HEK293T (cell line): ENCODE results near the gene GMPPB.

Experiments
- CTCF ChIA-PET: fragments of 350-600 bp; formaldehyde crosslinking; extraction: SDS; loops from one replicate; lab custom pipeline; 2021; ENCODE audit warnings: antibody characterized with exemption, inconsistent platforms; lab: Yijun Ruan, JAX
- POLR2A ChIA-PET: fragments of 350-600 bp; formaldehyde crosslinking; extraction: SDS; loops from one replicate; lab custom pipeline; 2020; ENCODE audit warnings: antibody characterized with exemption, inconsistent platforms; lab: Yijun Ruan, JAX
- DNase-seq: peaks from one replicate; pipeline ENCODE4 v3.0.0; 2012; ENCODE audit warnings: mixed read lengths; ENCODE audit errors: extremely low spot score
- ARNT ChIP-seq: fragments of 450-650 bp; IDR thresholded peaks from 2 replicates; pipeline ENCODE4 v1.6.1; 2017; ENCODE audit warnings: mild to moderate bottlenecking
- BHLHE40 ChIP-seq: fragments of 450-650 bp; IDR thresholded peaks from 2 replicates; pipeline ENCODE4 v1.6.1; 2016; ENCODE audit warnings: mild to moderate bottlenecking, moderate library complexity, borderline replicate concordance
- CTBP1 ChIP-seq: fragments of 450-650 bp; IDR thresholded peaks from 2 replicates; pipeline ENCODE4 v1.6.1; 2016; ENCODE audit warnings: borderline replicate concordance
- ELF4 ChIP-seq: fragments of 450-650 bp; IDR thresholded peaks from 2 replicates; pipeline ENCODE4 v1.6.1; 2017; ENCODE audit warnings: antibody characterized with exemption
- FOXA1 ChIP-seq: fragments of 450-650 bp; IDR thresholded peaks from 2 replicates; pipeline ENCODE4 v1.6.1; 2016; ENCODE audit warnings: mild to moderate bottlenecking
- FOXK2 ChIP-seq: fragments of 450-650 bp; IDR thresholded peaks from 2 replicates; pipeline ENCODE4 v1.6.1; 2016; ENCODE audit warnings: mild to moderate bottlenecking
- FOXM1 ChIP-seq: fragments of 450-650 bp; IDR thresholded peaks from 2 replicates; pipeline ENCODE4 v1.6.1; 2017; ENCODE audit warnings: mild to moderate bottlenecking, borderline replicate concordance
- HDGF ChIP-seq: fragments of 450-650 bp; IDR thresholded peaks from 2 replicates; pipeline ENCODE4 v1.6.1; 2017; ENCODE audit warnings: antibody characterized with exemption, borderline replicate concordance
- L3MBTL2 ChIP-seq: fragments of 450-650 bp; conservative IDR thresholded peaks from 2 replicates; pipeline ENCODE4 v1.6.1; 2016; ENCODE audit warnings: mild to moderate bottlenecking
- LEF1 ChIP-seq: fragments of 450-650 bp; IDR thresholded peaks from 2 replicates; pipeline ENCODE4 v1.6.1; 2017; ENCODE audit warnings: mild to moderate bottlenecking, borderline replicate concordance
- NFRKB ChIP-seq: fragments of 450-650 bp; IDR thresholded peaks from 2 replicates; pipeline ENCODE4 v1.6.1; 2016; ENCODE audit warnings: mild to moderate bottlenecking, moderate library complexity
- SP1 ChIP-seq: fragments of 450-650 bp; IDR thresholded peaks from 2 replicates; pipeline ENCODE4 v1.6.1; 2017
- SUZ12 ChIP-seq: fragments of 450-650 bp; IDR thresholded peaks from 2 replicates; pipeline ENCODE4 v1.6.1; 2016; ENCODE audit warnings: mild to moderate bottlenecking
- TARDBP ChIP-seq: fragments of 450-650 bp; IDR thresholded peaks from 2 replicates; pipeline ENCODE4 v1.6.1; 2016
- ZNF384 ChIP-seq: fragments of 450-650 bp; IDR thresholded peaks from 2 replicates; pipeline ENCODE4 v1.6.1; 2016
- TF ChIP-seq, protein P1 (sequence below): fragments of 450-650 bp; IDR thresholded peaks from 2 replicates; pipeline ENCODE4 v1.6.1; 2016

GMPPB gene

DNA sequence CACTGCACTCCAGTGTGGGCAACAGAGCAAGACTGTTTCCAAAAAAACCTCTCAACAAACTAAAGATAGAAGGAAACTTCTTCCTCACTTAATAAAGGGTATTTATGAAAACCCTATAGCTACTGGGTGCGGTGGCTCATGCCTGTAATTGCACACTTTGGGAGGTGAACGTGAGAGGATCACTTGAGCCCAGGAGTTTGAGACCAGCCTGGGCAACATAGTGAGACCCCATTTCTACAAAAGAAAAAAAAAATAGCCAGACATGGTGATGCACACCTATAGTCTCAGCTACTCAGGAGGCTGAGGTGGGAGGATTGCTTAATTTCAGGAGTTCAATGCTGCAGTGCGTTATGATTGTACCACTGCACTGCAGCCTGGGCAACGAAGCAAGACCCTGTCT, 40.2 kb upstream of the GMPPB start:
- DNase-seq: no peak
- ChIA-PET POLR2A (no interaction called here), CTCF (interaction anchor here (0.6 kb wide), 1 partner anchor 10 kb away, joined by 10 read pairs; no protein-coding TSS in a partner anchor)
- TF ChIP-seq NFRKB: no peak
- no peak for TF ChIP-seq ZNF384
- no peak for TF ChIP-seq FOXK2
- no peak for TF ChIP-seq L3MBTL2
- TF ChIP-seq SUZ12: no peak
- no peak for TF ChIP-seq TARDBP
- no peak for TF ChIP-seq ELF4
- TF ChIP-seq SP1: no peak
- no peak for TF ChIP-seq CTBP1
- no peak for TF ChIP-seq ARNT
- TF ChIP-seq BHLHE40: no peak
- no peak for TF ChIP-seq FOXA1

DNA sequence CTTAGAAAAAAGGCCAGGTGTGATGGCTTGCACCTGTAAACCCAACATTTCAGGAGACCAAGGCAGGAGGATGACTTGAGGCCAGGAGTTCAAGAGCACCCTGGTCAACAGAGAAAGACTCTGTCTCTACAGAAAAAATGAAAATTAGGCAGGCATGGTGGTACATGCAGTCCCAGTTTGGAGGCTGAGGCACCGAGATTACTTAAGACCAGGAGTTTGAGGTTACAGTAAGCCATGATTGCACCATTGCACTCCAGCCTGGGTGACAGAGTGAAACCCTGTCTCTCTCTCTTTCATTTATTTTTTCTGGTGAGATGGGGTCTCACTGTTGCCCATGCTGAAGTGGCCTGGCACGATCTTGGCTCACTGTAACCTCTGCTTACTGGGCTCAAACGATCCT, 37.9 kb upstream of the GMPPB start:
- TF ChIP-seq CTBP1 (no peak), ZNF384 (no peak), FOXM1 (no peak), ELF4 (no peak), NFRKB (no peak), FOXA1 (no peak), HDGF (no peak), FOXK2 (no peak), ARNT (no peak), SUZ12 (no peak), L3MBTL2 (no peak), BHLHE40 (no peak), LEF1 (no peak), TARDBP (no peak), SP1 (no peak)
- TF ChIP-seq, protein P1, sequence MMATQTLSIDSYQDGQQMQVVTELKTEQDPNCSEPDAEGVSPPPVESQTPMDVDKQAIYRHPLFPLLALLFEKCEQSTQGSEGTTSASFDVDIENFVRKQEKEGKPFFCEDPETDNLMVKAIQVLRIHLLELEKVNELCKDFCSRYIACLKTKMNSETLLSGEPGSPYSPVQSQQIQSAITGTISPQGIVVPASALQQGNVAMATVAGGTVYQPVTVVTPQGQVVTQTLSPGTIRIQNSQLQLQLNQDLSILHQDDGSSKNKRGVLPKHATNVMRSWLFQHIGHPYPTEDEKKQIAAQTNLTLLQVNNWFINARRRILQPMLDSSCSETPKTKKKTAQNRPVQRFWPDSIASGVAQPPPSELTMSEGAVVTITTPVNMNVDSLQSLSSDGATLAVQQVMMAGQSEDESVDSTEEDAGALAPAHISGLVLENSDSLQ: no peak
- ChIA-PET CTCF (no interaction called here), POLR2A (no interaction called here)
- no peak for DNase-seq

DNA sequence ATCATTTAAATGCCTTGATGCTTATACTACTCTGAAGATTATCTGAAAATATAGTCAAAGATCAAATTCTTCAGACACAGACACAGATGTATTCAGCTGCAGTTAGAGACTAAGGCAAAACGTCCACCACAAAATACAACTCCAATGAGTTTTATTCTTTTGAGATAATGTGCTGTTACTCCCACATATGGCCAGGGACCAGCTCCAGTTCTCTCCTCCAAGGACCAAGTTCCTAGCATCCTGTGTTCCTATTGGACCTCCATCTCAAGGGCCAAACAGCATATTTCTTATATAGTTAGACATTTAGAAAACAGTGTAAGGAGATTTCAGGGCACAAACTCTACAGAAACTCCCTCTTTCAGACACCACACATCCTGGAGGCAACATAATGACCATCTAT, 35.5 kb upstream of the GMPPB start:
- no peak for TF ChIP-seq BHLHE40
- ChIA-PET CTCF (no interaction called here), POLR2A (no interaction called here)
- no peak for DNase-seq

DNA sequence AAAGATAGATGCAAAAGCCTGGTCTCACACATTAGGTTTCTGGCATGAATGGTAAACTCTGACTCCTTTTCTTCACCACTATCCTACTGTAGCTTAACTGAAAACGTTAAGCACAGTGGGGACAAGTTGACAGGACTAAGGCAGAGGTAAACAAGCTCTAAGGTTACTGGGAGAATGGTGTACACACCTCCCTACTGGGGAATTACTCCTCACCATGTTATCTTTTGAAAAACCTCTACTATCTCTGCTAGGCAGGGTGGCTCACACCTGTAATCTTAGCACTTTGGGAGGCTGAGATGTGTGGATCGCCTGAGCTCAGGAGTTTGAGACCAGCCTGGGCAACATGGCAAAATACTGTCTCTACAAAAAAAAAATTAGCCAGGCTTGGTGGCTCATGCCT, 33.4 kb upstream of the GMPPB start:
- TF ChIP-seq LEF1: no peak
- TF ChIP-seq ARNT: no peak
- no peak for TF ChIP-seq BHLHE40
- no peak for TF ChIP-seq FOXM1
- TF ChIP-seq, protein P1: no peak
- no peak for TF ChIP-seq ELF4
- no peak for TF ChIP-seq ZNF384
- no peak for TF ChIP-seq FOXK2
- TF ChIP-seq FOXA1: no peak
- TF ChIP-seq TARDBP: no peak
- TF ChIP-seq NFRKB: no peak
- TF ChIP-seq L3MBTL2: no peak
- no peak for TF ChIP-seq SP1
- no peak for TF ChIP-seq HDGF
- POLR2A ChIA-PET: interaction anchor here (0.9 kb wide), 1 partner anchor 39 kb away, joined by 3 read pairs; no protein-coding TSS in a partner anchor
- CTCF ChIA-PET: interaction anchor here (0.7 to 1.1 kb wide), 2 partner anchors 82 to 292 kb away, joined by 3 to 5 read pairs; no protein-coding TSS in a partner anchor
- DNase-seq: no peak

DNA sequence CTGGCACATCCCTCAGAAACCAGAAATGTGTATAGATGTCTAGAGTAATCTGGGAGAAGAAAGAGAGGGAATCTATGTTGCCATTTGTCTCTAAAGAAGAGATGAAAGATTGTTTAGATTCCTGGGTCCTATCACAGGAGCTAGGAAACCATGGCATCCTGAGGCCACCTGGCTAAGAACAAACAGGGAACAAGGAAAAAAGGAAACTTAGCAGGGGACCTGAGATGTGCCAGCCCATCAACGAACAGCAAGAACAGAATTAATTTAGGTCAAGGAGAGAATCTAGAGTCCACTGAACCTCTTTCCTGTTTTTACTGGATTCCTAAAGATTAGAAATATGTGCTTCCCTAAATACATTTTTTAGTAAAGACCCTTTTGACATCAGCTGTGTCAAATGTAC, 32.3 kb upstream of the GMPPB start:
- DNase-seq: no peak
- TF ChIP-seq TARDBP: no peak
- TF ChIP-seq ARNT: no peak
- TF ChIP-seq NFRKB: no peak
- TF ChIP-seq, protein P1: no peak
- no peak for TF ChIP-seq SUZ12
- no peak for TF ChIP-seq FOXA1
- TF ChIP-seq FOXM1: no peak
- no peak for TF ChIP-seq LEF1
- TF ChIP-seq HDGF: no peak
- TF ChIP-seq CTBP1: no peak
- TF ChIP-seq SP1: no peak
- no peak for TF ChIP-seq ELF4
- TF ChIP-seq L3MBTL2: no peak
- TF ChIP-seq ZNF384: no peak
- no peak for TF ChIP-seq FOXK2
- ChIA-PET CTCF (no interaction called here), POLR2A (no interaction called here)

DNA sequence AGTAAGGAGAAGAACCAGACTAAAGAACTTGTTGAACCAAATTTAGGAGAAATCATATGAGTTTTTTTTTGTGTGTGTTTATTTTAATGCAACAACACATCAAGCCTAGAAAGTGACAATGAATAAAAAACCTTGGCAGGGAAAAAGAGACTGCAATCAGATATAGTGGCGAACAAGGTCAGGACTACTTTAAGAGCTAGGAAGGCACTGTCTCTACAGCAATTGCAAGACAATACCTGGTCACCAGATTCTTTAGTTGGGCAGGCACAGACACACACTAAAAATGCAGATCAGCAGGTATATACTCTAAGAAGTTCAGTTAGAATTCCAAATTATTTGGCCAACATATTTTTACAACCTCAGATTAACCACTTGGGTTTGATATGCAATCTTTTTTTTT, 30.8 kb upstream of the GMPPB start:
- ChIA-PET POLR2A (no interaction called here), CTCF (interaction anchor here (0.7 kb wide), 1 partner anchor 10 kb away, joined by 10 read pairs; no protein-coding TSS in a partner anchor)
- TF ChIP-seq, protein P1: no peak
- TF ChIP-seq SP1 (no peak), SUZ12 (no peak), HDGF (no peak), ARNT (no peak), FOXA1 (no peak), TARDBP (no peak), ZNF384 (no peak), BHLHE40 (no peak), FOXM1 (no peak), L3MBTL2 (no peak), ELF4 (no peak), FOXK2 (no peak), CTBP1 (no peak), NFRKB (no peak), LEF1 (no peak)
- DNase-seq: no peak
